Skeletal muscle tissue (tissue), 4 donors: Measurements from ENCODE around the gene NEDD4L. TPM values are rescaled to one million over a fixed set of nuclear protein-coding genes. Genes with fewer than 3 reads are reported as not detected.

Experiments
- H3K27ac ChIP-seq: one replicate; pipeline ENCODE4 v1.7.0; 2013; ENCODE audit warnings: mild to moderate bottlenecking, low read depth, low read length, inconsistent platforms
- H3K27me3 ChIP-seq, 3 donors: one replicate each; pipeline ENCODE4 v1.7.0; 2013; ENCODE audit warnings: low read length in 3 of 3; ENCODE audit not compliant: control insufficient read depth in 3 of 3, insufficient read depth in 3 of 3
- H3K36me3 ChIP-seq, 3 donors: one replicate each; pipeline ENCODE4 v1.7.0; 2013; ENCODE audit warnings: low read length in 3 of 3; ENCODE audit not compliant: control insufficient read depth in 3 of 3, insufficient read depth in 3 of 3
- H3K4me1 ChIP-seq, 3 donors: one replicate each; pipeline ENCODE4 v1.7.0; 2013; ENCODE audit warnings: low read length in 3 of 3, mild to moderate bottlenecking in 3 of 3; ENCODE audit not compliant: control insufficient read depth in 3 of 3, insufficient read depth in 3 of 3
- H3K4me3 ChIP-seq, 3 donors: one replicate each; pipeline ENCODE4 v1.7.0; 2013; ENCODE audit warnings: low read length in 3 of 3
- H3K9ac ChIP-seq, 3 donors: one replicate each; pipeline ENCODE4 v1.7.0; 2013; ENCODE audit warnings: low read length in 3 of 3, mild to moderate bottlenecking in 3 of 3, moderate library complexity in 2 of 3, low read depth in 1 of 3
- H3K9me3 ChIP-seq, 3 donors: one replicate each; pipeline ENCODE4 v1.7.0; 2013; ENCODE audit warnings: low read length in 3 of 3; ENCODE audit not compliant: control insufficient read depth in 3 of 3
- total RNA-seq: library from RNA; depleted of rRNA; stranded (reverse); fragments of >200 nt; gene quantifications from one replicate; pipeline ENCODE4 v1.2.3, GENCODE V29; 2014
- donor health status: Osteomylitis.

NEDD4L gene
- total RNA-seq, 1 donor from 2014 or later = 34.4 TPM

DNA sequence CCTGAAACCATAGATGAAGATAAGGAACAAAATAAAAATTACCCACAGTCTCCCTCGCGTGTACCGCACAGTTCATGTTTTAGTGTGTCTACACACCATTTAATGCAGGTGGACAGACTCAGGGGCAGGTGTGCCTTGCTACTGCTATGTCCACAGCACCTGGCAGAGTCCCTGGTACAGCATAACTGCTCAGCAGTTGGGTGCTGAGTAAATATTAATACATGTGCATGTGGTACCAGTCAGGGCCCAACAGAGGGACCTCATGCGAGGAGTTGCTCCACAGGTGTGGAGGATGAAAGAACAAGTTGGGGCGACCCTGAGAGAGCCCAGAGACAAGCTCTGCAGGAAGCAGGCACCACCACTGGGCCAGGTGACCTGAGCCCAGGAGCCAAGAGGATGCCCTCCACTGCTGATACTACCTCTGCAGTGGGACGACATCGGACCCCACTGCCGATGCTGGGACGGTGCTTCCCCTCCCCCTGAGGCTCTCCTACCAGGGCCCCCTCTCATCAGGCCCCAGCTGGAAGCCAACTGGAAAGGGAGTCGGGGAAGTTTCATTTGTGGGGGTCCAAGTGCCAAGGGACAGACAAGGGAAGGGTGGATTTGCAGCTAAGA is 100.8 kb downstream of the NEDD4L start:
- Histone ChIP-seq H3K27ac (no peak overlapping the region), H3K9me3 (no peaks in the 10 kb centered on the region), H3K27me3 (no peaks in the 10 kb centered on the region)

DNA sequence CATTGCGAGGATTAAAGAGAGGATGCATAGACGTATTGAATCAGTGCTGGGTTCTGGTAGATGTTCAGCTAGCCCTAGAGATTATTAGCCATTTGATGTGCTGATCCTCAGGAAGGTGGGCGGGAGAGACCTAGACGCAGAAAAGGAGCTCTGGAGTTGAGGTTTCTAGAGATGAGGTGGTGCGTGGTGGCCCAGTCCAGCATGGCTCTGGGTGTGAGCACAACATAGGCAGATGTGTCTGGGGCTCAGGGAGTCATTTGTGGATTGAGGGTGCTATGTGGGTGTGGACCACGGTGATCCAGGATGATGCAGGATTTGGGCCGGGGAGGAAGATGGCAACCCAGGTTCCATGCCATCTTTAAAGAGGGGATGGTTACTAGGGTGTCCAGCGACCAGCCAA is 102.1 kb downstream of the NEDD4L start:
- Histone ChIP-seq H3K27ac (no peak overlapping the region), H3K4me1 (no peaks in the 10 kb centered on the region), H3K9me3 (no peaks in the 10 kb centered on the region), H3K4me3 (no peak overlapping the region), H3K36me3 (no peaks in the 10 kb centered on the region), H3K27me3 (no peaks in the 10 kb centered on the region), H3K9ac (no peak overlapping the region)

More for the DNA sequence above, 100.8 kb downstream of the NEDD4L start:
- Histone ChIP-seq H3K36me3 (no peaks in the 10 kb centered on the region), H3K4me3 (no peak overlapping the region), H3K9ac (no peak overlapping the region), H3K4me1 (no peaks in the 10 kb centered on the region)

DNA sequence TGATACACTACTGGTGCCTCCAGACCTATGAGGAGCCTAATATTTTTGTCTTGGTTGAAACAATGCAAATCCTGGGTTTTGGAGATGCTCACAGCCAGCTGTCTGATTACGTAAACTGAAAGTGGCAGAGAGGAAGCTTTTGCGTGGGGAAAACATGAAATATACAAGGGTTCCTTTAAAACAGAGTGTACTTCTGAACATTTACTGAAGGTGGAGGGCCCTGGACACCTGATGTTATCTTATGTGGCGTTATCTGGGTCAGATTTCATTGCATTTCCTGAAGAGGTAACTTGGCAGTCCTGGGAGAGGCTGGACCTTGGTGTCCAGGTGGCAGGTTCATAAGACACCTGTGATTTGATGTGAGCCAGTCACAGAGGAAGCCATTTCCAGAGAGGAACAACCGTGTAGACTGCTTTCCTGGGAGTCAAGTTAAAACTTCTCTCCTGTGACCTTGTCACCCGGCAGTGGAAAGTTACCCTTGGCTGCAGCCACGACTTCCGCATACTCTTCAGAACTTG is 105.0 kb downstream of the NEDD4L start:
- Histone ChIP-seq H3K36me3 (no peaks in the 10 kb centered on the region), H3K9me3 (no peaks in the 10 kb centered on the region)

DNA sequence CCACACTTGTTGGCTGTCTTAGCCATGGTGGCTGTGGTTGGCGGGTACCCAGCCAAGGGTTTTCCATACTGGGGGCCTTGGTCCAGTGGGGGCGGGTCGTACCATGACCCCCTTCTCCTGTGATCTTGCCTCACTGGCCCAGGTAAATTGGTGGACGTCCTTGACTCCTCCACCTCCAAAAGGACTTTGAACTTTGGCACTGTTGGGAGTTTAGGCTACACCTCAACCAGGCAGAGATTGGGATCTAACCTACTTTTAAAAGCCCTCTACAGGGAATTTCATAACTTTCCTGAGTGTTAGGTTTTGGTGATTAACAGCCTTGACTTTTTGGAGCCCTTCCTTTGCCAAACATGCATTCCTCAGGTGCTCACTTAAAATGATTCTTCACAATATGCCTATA is 106.7 kb downstream of the NEDD4L start:
- Histone ChIP-seq H3K4me3 (no peak overlapping the region), H3K27me3 (no peaks in the 10 kb centered on the region), H3K27ac (no peak overlapping the region), H3K36me3 (no peaks in the 10 kb centered on the region), H3K4me1 (no peaks in the 10 kb centered on the region), H3K9ac (no peak overlapping the region), H3K9me3 (no peaks in the 10 kb centered on the region)

More for the DNA sequence above, 105.0 kb downstream of the NEDD4L start:
- no peak overlapping the region for H3K9ac ChIP-seq
- H3K27ac ChIP-seq = no peak overlapping the region
- no peaks in the 10 kb centered on the region for H3K4me1 ChIP-seq
- H3K27me3 ChIP-seq = no peaks in the 10 kb centered on the region
- no peak overlapping the region for H3K4me3 ChIP-seq

DNA sequence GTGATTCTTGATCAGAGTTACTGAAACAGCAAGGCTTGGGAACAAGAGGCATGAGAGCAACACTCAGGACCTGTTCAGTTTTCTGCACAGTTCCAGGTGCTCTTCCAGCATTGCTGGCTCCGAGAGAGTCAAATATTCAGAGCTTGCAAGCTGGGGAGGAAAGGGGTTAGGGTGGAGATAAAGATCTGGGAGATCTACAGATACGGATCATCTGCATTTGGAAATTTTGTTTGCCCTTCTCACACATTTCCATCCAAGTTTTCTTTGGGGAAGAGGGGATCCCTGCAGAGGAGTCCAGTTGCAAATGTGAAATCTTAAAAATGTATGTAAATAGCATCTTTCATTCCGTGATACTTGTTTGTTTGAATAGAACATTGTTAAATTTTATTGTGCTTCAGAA is 108.2 kb downstream of the NEDD4L start:
- Histone ChIP-seq H3K9ac (no peak overlapping the region), H3K36me3 (no peaks in the 10 kb centered on the region), H3K4me1 (no peaks in the 10 kb centered on the region), H3K27ac (no peak overlapping the region), H3K27me3 (no peaks in the 10 kb centered on the region), H3K9me3 (no peaks in the 10 kb centered on the region), H3K4me3 (no peak overlapping the region)

DNA sequence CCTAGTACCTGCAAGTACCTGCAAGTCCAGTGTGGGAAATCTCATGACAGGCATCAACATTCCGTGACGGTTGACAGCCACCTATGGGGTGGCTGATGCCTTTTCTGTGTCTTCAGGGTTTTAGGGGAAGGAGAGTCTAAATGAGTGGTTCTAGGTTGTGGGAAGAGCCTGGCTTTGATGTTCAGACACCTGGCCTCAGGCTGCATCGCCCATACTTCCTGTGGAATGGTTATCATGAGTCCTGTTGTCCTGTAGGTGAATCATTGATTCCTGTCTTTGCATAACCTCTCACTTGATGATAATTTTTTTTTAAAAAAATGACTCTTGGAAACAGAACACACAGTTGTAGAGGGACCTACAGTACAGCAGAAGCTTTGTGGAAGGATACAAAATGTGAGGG is 108.9 kb downstream of the NEDD4L start:
- Histone ChIP-seq H3K27me3 (no peaks in the 10 kb centered on the region), H3K4me1 (no peaks in the 10 kb centered on the region), H3K27ac (no peak overlapping the region), H3K36me3 (no peaks in the 10 kb centered on the region), H3K4me3 (no peak overlapping the region), H3K9me3 (no peaks in the 10 kb centered on the region), H3K9ac (no peak overlapping the region)

DNA sequence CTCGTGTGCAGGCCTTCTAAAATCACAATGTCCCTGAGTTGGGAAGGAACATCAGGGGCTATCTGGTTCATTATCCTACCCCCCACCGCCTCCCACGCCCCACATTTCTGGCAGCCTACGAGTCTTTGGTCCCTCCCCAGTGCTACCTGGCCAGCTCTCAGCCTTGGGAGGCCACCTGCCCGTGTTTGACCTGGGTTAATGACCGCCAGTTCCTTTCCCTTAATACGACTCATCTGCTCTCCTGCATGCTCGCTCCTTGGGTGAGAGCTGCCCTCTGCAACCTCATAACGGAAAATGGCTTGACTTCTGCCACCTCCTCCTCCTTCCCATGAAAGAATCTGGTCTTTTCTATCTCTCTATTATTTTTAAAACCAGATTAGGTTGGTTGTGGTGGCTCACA is 112.5 kb downstream of the NEDD4L start:
- H3K9me3 ChIP-seq = no peaks in the 10 kb centered on the region
- no peak overlapping the region for H3K9ac ChIP-seq
- peaks cover 0 to 3% (median 0%) of the 10 kb centered on the region in 3 donors for H3K4me1 ChIP-seq
- H3K27ac ChIP-seq = no peak overlapping the region
- H3K27me3 ChIP-seq = no peaks in the 10 kb centered on the region
- H3K4me3 ChIP-seq = no peak overlapping the region
- H3K36me3 ChIP-seq = no peaks in the 10 kb centered on the region

DNA sequence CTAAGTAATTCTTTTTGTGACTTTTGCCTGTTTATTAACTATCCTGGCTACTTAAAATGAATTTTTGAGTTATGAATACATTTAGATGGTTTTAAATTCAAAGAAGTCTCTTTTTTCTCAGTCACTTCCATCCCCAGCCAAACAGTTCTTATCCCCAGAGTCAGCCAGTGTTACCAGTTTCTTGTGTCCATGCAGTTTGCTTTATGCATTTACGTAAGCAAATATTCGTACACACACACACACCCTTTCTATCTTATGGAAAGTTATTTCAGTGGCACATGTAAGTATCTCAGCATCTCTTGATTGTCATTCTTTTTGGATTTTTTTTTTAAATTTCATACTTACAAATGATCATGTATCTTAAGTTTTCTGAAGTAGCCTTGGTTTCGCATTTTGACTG is 113.2 kb downstream of the NEDD4L start:
- no peaks in the 10 kb centered on the region for H3K36me3 ChIP-seq
- peaks cover 0 to 3% (median 0%) of the 10 kb centered on the region in 3 donors for H3K4me1 ChIP-seq
- no peak overlapping the region for H3K27ac ChIP-seq
- no peak overlapping the region for H3K9ac ChIP-seq
- no peak overlapping the region for H3K4me3 ChIP-seq
- no peaks in the 10 kb centered on the region for H3K27me3 ChIP-seq
- H3K9me3 ChIP-seq = no peaks in the 10 kb centered on the region

DNA sequence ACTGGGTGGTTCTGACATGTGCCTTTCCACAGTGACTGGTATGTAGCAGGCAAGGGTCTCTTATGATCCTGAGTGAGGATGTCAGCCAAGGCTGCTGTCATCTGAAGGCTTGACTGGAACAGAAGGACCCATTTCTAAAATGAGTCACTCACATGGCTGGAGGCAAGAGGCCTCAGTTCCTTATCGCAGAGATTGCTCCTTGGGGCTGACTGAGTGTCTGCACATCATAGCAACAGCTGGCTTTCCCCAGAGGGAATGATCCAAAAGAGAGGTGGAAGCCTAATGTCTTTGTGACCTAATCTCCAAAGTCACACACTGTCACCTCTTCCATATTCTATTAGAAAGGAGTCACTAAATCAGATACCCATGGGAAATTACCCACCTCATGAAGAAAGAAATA is 114.0 kb downstream of the NEDD4L start:
- Histone ChIP-seq H3K4me1 (peaks cover 0 to 3% (median 0%) of the 10 kb centered on the region in 3 donors), H3K4me3 (no peak overlapping the region), H3K27ac (no peak overlapping the region), H3K36me3 (no peaks in the 10 kb centered on the region), H3K9ac (no peak overlapping the region), H3K27me3 (no peaks in the 10 kb centered on the region), H3K9me3 (no peaks in the 10 kb centered on the region)

DNA sequence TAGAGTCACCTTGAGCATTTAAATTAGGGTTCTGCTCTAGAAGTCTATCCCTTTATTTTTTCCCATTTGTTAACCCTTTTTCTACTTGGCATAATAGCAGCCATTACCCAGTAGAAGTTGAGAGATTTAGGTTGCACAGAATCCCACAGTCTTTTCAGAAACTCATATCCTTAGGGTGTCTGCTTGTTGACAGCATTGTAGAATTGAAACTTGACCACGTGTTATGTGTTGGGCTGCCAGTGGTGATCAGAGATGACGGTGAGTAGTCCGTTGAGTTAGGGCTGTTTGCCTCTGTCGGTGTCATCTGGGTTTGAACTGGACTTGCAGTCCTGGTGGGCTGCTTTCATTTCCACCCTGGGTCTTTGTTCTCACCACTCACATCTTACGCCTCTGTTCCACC is 114.4 kb downstream of the NEDD4L start:
- Histone ChIP-seq H3K4me1 (peaks cover 0 to 3% (median 0%) of the 10 kb centered on the region in 3 donors), H3K9ac (no peak overlapping the region), H3K9me3 (no peaks in the 10 kb centered on the region), H3K36me3 (no peaks in the 10 kb centered on the region), H3K4me3 (no peak overlapping the region), H3K27ac (no peak overlapping the region), H3K27me3 (no peaks in the 10 kb centered on the region)
